C1 segment of cervical spinal cord (tissue), 14 donors: ENCODE results near the gene PIK3C2G.

ENCODE experiments used
- DNase-seq, 14 donors: peaks; one replicate each; lab custom pipeline; 2025; lab: John Stamatoyannopoulos, UW

The PIK3C2G gene

GRCh38 chr12:18419311-18419710 lies 158.0 kb downstream of the PIK3C2G start:
- DNase-seq: no peak

- DNase-seq: no peak
These were observed 160.5 kb downstream of the PIK3C2G start for GRCh38 chr12:18421867-18422266.

- no peak for DNase-seq
These were observed 161.6 kb downstream of the PIK3C2G start for GRCh38 chr12:18422871-18423270.

GRCh38 chr12:18424857-18425256 lies 163.5 kb downstream of the PIK3C2G start:
- DNase-seq: no peak

GRCh38 chr12:18427520-18427919 lies 166.2 kb downstream of the PIK3C2G start:
- no peak for DNase-seq

GRCh38 chr12:18428416-18428815 lies 167.1 kb downstream of the PIK3C2G start:
- DNase-seq: no peak

GRCh38 chr12:18429366-18429765 lies 168.0 kb downstream of the PIK3C2G start:
- DNase-seq: no peak

GRCh38 chr12:18430425-18431048 lies 169.2 kb downstream of the PIK3C2G start:
- DNase-seq: peak in 4 of 14 donors; percentile 0 to 10 (median 4)

GRCh38 chr12:18431771-18432170 lies 170.5 kb downstream of the PIK3C2G start:
- no peak for DNase-seq

- no peak for DNase-seq
These were observed 170.9 kb downstream of the PIK3C2G start for GRCh38 chr12:18432206-18432605.

- DNase-seq: no peak
These were observed 174.9 kb downstream of the PIK3C2G start for GRCh38 chr12:18436170-18436569.

- no peak for DNase-seq
These were observed 178.2 kb downstream of the PIK3C2G start for GRCh38 chr12:18439541-18439940.

- no peak for DNase-seq
These were observed 182.6 kb downstream of the PIK3C2G start for GRCh38 chr12:18443768-18444437.

- no peak for DNase-seq
These were observed 184.8 kb downstream of the PIK3C2G start for GRCh38 chr12:18446061-18446644.

GRCh38 chr12:18454330-18454729 lies 193.0 kb downstream of the PIK3C2G start:
- no peak for DNase-seq

- DNase-seq: no peak
These were observed 195.0 kb downstream of the PIK3C2G start for GRCh38 chr12:18456344-18456743.

- DNase-seq: no peak
These were observed 196.0 kb downstream of the PIK3C2G start for GRCh38 chr12:18457362-18457761.

GRCh38 chr12:18461758-18462157 lies 200.4 kb downstream of the PIK3C2G start:
- DNase-seq: no peak

GRCh38 chr12:18462442-18462841 lies 201.1 kb downstream of the PIK3C2G start:
- DNase-seq: peak in 1 of 14 donors; percentile 5

GRCh38 chr12:18467620-18468245 lies 206.4 kb downstream of the PIK3C2G start:
- DNase-seq: no peak

GRCh38 chr12:18468246-18469075 lies 207.1 kb downstream of the PIK3C2G start:
- no peak for DNase-seq

GRCh38 chr12:18470251-18470650 lies 208.9 kb downstream of the PIK3C2G start:
- no peak for DNase-seq
